ENCODE measurements around the gene LONP2. TPM values are rescaled to one million over a fixed set of nuclear protein-coding genes. Genes with fewer than 3 reads are reported as not detected.

Gene LONP2
- total RNA-seq, 1 donor from 2014 or later: 30.6 TPM

DNA sequence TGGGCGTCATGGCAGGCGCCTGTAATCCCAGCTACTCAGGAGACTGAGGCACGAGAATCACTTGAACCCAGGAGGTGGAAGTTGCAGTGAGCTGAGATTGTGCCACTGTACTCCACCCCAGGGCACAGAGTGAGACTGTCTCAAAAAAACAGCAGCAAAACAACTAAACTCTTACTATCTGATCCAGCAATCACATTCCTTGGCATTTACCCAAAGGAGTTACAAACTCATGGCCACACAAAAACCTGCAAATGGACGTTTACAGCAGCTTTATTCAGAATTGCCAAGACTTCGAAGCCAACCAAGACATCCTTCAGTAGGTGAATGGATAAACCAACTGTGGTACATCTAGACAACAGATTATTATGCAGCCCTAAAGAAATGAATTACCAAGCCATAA is 137.1 kb downstream of the LONP2 start:
- TF ChIP-seq, protein P1, sequence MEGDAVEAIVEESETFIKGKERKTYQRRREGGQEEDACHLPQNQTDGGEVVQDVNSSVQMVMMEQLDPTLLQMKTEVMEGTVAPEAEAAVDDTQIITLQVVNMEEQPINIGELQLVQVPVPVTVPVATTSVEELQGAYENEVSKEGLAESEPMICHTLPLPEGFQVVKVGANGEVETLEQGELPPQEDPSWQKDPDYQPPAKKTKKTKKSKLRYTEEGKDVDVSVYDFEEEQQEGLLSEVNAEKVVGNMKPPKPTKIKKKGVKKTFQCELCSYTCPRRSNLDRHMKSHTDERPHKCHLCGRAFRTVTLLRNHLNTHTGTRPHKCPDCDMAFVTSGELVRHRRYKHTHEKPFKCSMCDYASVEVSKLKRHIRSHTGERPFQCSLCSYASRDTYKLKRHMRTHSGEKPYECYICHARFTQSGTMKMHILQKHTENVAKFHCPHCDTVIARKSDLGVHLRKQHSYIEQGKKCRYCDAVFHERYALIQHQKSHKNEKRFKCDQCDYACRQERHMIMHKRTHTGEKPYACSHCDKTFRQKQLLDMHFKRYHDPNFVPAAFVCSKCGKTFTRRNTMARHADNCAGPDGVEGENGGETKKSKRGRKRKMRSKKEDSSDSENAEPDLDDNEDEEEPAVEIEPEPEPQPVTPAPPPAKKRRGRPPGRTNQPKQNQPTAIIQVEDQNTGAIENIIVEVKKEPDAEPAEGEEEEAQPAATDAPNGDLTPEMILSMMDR (IDR thresholded peaks at IDR 0.05): no peak
- TF ChIP-seq EZH2 (IDR thresholded peaks at IDR 0.05) (no peak), EZH2phosphoT487 (IDR thresholded peaks at IDR 0.05) (no peak)
- no peak for DNase-seq (ENCODE audit: low spot score)
- no peaks in the 10 kb centered on the region for H3K27me3 ChIP-seq
- Mint-ChIP-seq H3K27me3 (ENCODE audit: insufficient read depth, low read depth) (peaks cover 8% of the 10 kb centered on the region), H3K27ac (no peak overlapping the region), H3K4me3 (no peak overlapping the region), H3K4me1 (peaks cover 40% of the 10 kb centered on the region), H3K9me3 (peaks cover 22% of the 10 kb centered on the region), H3K36me3 (peaks cover 26% of the 10 kb centered on the region)
- no peak overlapping the region for H3K4me2 ChIP-seq
- no peaks in the 10 kb centered on the region for H3K36me3 ChIP-seq
- peaks cover 61% of the 10 kb centered on the region for H4K20me1 ChIP-seq (ENCODE audit: low read depth)
- no peaks in the 10 kb centered on the region for H3K9me3 ChIP-seq (ENCODE audit: low read depth)
- no peak overlapping the region for H2AFZ ChIP-seq (replicated peaks)
- H3K9ac ChIP-seq: no peak overlapping the region
- H3F3A ChIP-seq (ENCODE audit: low read depth): peaks cover 27% of the 10 kb centered on the region
- H3K4me3 ChIP-seq: no peak overlapping the region
- H3K27ac ChIP-seq: no peak overlapping the region
- peaks cover 83% of the 10 kb centered on the region for H3K79me2 ChIP-seq (ENCODE audit: low read depth)
- H3K4me1 ChIP-seq: peaks cover 38% of the 10 kb centered on the region

DNA sequence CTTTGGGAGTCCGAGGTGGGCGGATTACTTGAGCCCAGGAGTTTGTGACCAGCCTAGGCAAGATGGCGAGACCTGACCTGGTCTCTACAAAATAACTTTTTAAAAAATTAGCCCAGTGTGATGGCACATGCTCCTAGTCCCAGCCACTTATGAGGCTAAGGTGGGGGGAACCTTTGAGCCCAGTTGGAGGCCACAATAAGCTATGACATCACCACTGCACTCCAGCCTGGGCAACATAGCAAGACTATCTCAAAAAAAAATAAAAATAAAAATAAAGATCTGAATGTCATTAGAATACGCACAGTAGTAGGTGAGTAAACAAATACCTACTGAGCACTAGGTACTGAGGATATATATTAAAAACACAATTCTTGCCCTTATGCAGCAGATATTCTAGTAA is 138.0 kb downstream of the LONP2 start:
- H3K27me3 Mint-ChIP-seq (ENCODE audit: insufficient read depth, low read depth): peaks cover 8% of the 10 kb centered on the region
- Histone ChIP-seq H3K4me3 (no peak overlapping the region), H3K27ac (no peak overlapping the region), H3K4me2 (no peak overlapping the region), H3K9me3 (ENCODE audit: low read depth) (no peaks in the 10 kb centered on the region), H4K20me1 (ENCODE audit: low read depth) (peaks cover 51% of the 10 kb centered on the region), H3K27me3 (no peaks in the 10 kb centered on the region), H3K4me1 (peaks cover 32% of the 10 kb centered on the region), H3K79me2 (ENCODE audit: low read depth) (peaks cover 74% of the 10 kb centered on the region), H3K36me3 (no peaks in the 10 kb centered on the region), H3F3A (ENCODE audit: low read depth) (peaks cover 35% of the 10 kb centered on the region), H2AFZ (replicated peaks) (no peak overlapping the region), H3K9ac (no peak overlapping the region)
- peaks cover 26% of the 10 kb centered on the region for H3K36me3 Mint-ChIP-seq
- no peak overlapping the region for H3K27ac Mint-ChIP-seq
- TF ChIP-seq EZH2 (IDR thresholded peaks at IDR 0.05) (no peak), EZH2phosphoT487 (IDR thresholded peaks at IDR 0.05) (no peak)
- TF ChIP-seq, protein P1 (IDR thresholded peaks at IDR 0.05): no peak
- peaks cover 22% of the 10 kb centered on the region for H3K9me3 Mint-ChIP-seq
- peaks cover 35% of the 10 kb centered on the region for H3K4me1 Mint-ChIP-seq
- no peak for DNase-seq (ENCODE audit: low spot score)
- no peak overlapping the region for H3K4me3 Mint-ChIP-seq

DNA sequence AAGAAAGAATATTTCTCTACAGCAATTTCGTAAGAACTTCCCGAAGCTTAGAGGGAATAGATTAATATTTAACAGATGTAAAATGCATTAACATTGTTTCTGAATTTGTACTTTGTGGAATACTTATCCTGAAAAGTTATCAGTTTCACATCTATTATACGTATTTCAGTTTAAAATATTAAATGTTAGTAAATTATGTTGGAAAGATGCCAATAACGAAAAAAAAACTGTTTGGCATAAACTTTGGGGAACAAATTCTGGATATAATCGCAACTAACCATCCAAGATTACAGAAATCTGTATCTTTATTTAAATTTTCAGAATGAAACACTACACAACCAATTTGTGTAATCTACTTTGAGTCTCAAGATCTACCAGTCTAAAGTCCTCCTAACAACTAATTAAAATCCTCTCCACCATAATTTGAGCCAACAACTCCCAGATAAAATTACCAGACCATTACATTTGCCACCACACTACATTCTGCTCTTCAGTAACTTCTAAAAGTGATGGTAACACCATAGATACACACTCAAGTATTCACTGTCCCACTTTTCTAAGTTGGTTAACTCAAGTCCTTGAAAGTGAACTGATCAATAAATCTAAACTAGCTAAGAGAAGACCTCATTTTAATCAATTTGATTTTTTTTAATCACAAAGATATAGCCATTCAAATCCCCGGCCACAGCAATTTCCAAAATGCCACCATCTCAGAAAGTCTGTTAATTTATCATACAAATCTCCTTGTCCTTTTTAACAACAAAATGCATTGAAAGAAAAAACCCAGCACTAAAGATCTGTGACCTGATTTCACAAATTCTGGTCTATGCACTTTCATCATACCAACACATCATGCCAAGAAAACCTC is 139.1 kb downstream of the LONP2 start:
- no peak for TF ChIP-seq EZH2phosphoT487 (IDR thresholded peaks at IDR 0.05)
- TF ChIP-seq, protein P1 (IDR thresholded peaks at IDR 0.05): no peak
- Histone ChIP-seq H3K27ac (no peak overlapping the region), H3K9me3 (ENCODE audit: low read depth) (no peaks in the 10 kb centered on the region), H3K36me3 (no peaks in the 10 kb centered on the region), H4K20me1 (ENCODE audit: low read depth) (peaks cover 40% of the 10 kb centered on the region), H3K4me1 (peaks cover 32% of the 10 kb centered on the region), H3K4me3 (peak overlapping the region; percentile 98), H3K27me3 (no peaks in the 10 kb centered on the region), H3K9ac (peak overlapping the region; percentile 84), H3K79me2 (ENCODE audit: low read depth) (peaks cover 63% of the 10 kb centered on the region), H2AFZ (replicated peaks) (no peak overlapping the region), H3K4me2 (peak overlapping the region; percentile 88), H3F3A (ENCODE audit: low read depth) (peaks cover 38% of the 10 kb centered on the region)
- H3K4me3 Mint-ChIP-seq: peak overlapping the region; percentile 97
- DNase-seq (ENCODE audit: low spot score): no peak
- H3K36me3 Mint-ChIP-seq: peaks cover 26% of the 10 kb centered on the region
- peaks cover 8% of the 10 kb centered on the region for H3K27me3 Mint-ChIP-seq (ENCODE audit: insufficient read depth, low read depth)
- peaks cover 22% of the 10 kb centered on the region for H3K9me3 Mint-ChIP-seq
- H3K27ac Mint-ChIP-seq: peak overlapping the region; percentile 9
- H3K4me1 Mint-ChIP-seq: peaks cover 35% of the 10 kb centered on the region

All from neural progenitor cell (in vitro differentiated cells).